WTC11 (cell line): ENCODE measurements around the gene TCAF1. TPM values are rescaled to one million over a fixed set of nuclear protein-coding genes. Genes with fewer than 3 reads are reported as not detected.

Experiments used
- ATAC-seq: fragments of 200-7000 bp; cut with Tn5 transposase; 2 replicates; pipeline ENCODE4 v1.10.0; 2021; ENCODE audit warnings: mild to moderate bottlenecking, moderate library complexity
- CTCF ChIA-PET: fragments of 300-600 bp; sonication (Branson Sonifier 250); formaldehyde crosslinking; loops from one replicate; lab custom pipeline; 2021; ENCODE audit warnings: antibody characterized with exemption; lab: Charles Lee
- POLR2A ChIA-PET: fragments of 350-600 bp; sonication (Branson Sonifier 250); formaldehyde crosslinking; loops from one replicate; lab custom pipeline; 2021; ENCODE audit warnings: antibody characterized with exemption; lab: Charles Lee
- DNase-seq: peaks from one replicate; pipeline ENCODE4 v3.0.0; 2021; ENCODE audit warnings: low spot score
- H3K27ac Mint-ChIP-seq: 2 replicates; pipeline ENCODE4 v1.8.0; 2021; ENCODE audit warnings: mixed read lengths
- H3K27me3 Mint-ChIP-seq: 2 replicates; pipeline ENCODE4 v1.8.0; 2021; ENCODE audit warnings: low read depth, mild to moderate bottlenecking, moderate library complexity, mixed read lengths
- H3K36me3 Mint-ChIP-seq: 2 replicates; pipeline ENCODE4 v1.8.0; 2021; ENCODE audit warnings: mixed read lengths
- H3K4me1 Mint-ChIP-seq: 2 replicates; pipeline ENCODE4 v1.8.0; 2022; ENCODE audit warnings: mixed read lengths
- H3K4me3 Mint-ChIP-seq: 2 replicates; pipeline ENCODE4 v1.8.0; 2021; ENCODE audit warnings: mild to moderate bottlenecking, moderate library complexity, mixed read lengths
- H3K9me3 Mint-ChIP-seq: 2 replicates; pipeline ENCODE4 v1.8.0; 2021; ENCODE audit warnings: mixed read lengths
- EMX1 ChIP-seq: fragments of 250-450 bp; sonication (Bioruptor Pico); IDR thresholded peaks from 2 replicates; pipeline ENCODE4 v1.8.0; 2021; ENCODE audit warnings: mild to moderate bottlenecking
- ESRRA ChIP-seq: sonication (generic); formaldehyde crosslinking; IDR thresholded peaks from 2 replicates; pipeline ENCODE4 v1.8.1; 2022; ENCODE audit warnings: mild to moderate bottlenecking, missing genetic modification reagents, borderline replicate concordance
- FOXJ3 ChIP-seq: sonication (generic); formaldehyde crosslinking; IDR thresholded peaks from 2 replicates; pipeline ENCODE4 v1.9.0; 2021; ENCODE audit warnings: missing genetic modification reagents, mild to moderate bottlenecking, borderline replicate concordance
- GRHL2 ChIP-seq: fragments of 250-450 bp; sonication (Bioruptor Pico); IDR thresholded peaks from 2 replicates; pipeline ENCODE4 v1.8.0; 2022; ENCODE audit warnings: mild to moderate bottlenecking, moderate library complexity; ENCODE audit not compliant: insufficient replicate concordance, severe bottlenecking
- IRF2 ChIP-seq: sonication (generic); formaldehyde crosslinking; IDR thresholded peaks from 2 replicates; pipeline ENCODE4 v1.8.0; 2022; ENCODE audit warnings: low read depth, missing genetic modification reagents, borderline replicate concordance
- JUN ChIP-seq: sonication (generic); formaldehyde crosslinking; IDR thresholded peaks from 2 replicates; pipeline ENCODE4 v1.8.0; 2023; ENCODE audit warnings: mild to moderate bottlenecking, missing genetic modification reagents
- MYBL2 ChIP-seq: sonication (generic); formaldehyde crosslinking; IDR thresholded peaks from 2 replicates; pipeline ENCODE4 v1.8.1; 2023; ENCODE audit warnings: mild to moderate bottlenecking, moderate library complexity, missing genetic modification reagents
- NFATC4 ChIP-seq: fragments of 250-450 bp; sonication (Bioruptor Pico); IDR thresholded peaks from 2 replicates; pipeline ENCODE4 v1.9.0; 2021; ENCODE audit warnings: mild to moderate bottlenecking
- OVOL2 ChIP-seq: fragments of 250-450 bp; sonication (Bioruptor Pico); IDR thresholded peaks from 2 replicates; pipeline ENCODE4 v1.9.0; 2021; ENCODE audit warnings: mild to moderate bottlenecking, borderline replicate concordance
- PRDM15 ChIP-seq: sonication (generic); formaldehyde crosslinking; IDR thresholded peaks from 2 replicates; pipeline ENCODE4 v1.8.0; 2022; ENCODE audit warnings: missing genetic modification reagents
- STAT6 ChIP-seq: sonication (generic); formaldehyde crosslinking; conservative IDR thresholded peaks from 2 replicates; pipeline ENCODE4 v1.8.1; 2023; ENCODE audit warnings: mild to moderate bottlenecking, low read depth, missing genetic modification reagents, moderate library complexity
- ZNF121 ChIP-seq: sonication (generic); formaldehyde crosslinking; IDR thresholded peaks from 2 replicates; pipeline ENCODE4 v1.8.0; 2023; ENCODE audit warnings: missing genetic modification reagents
- ZNF138 ChIP-seq: sonication (generic); formaldehyde crosslinking; conservative IDR thresholded peaks from 2 replicates; pipeline ENCODE4 v1.8.1; 2022; ENCODE audit warnings: mild to moderate bottlenecking, moderate library complexity, missing genetic modification reagents
- ZNF671 ChIP-seq: fragments of 250-450 bp; sonication (Bioruptor Pico); IDR thresholded peaks from 2 replicates; pipeline ENCODE4 v1.8.0; 2021; ENCODE audit warnings: mild to moderate bottlenecking
- total RNA-seq: library from RNA; stranded (reverse); gene quantifications from 3 replicates; pipeline ENCODE4 v1.2.3, GENCODE V29; 2021
- TF ChIP-seq, protein P1 (sequence below): sonication (generic); formaldehyde crosslinking; IDR thresholded peaks from 2 replicates; pipeline ENCODE4 v1.8.1; 2022; ENCODE audit warnings: mild to moderate bottlenecking, moderate library complexity, missing genetic modification reagents
- TF ChIP-seq, protein P2 (sequence below): fragments of 250-450 bp; sonication (Bioruptor Pico); IDR thresholded peaks from 2 replicates; pipeline ENCODE4 v1.9.0; 2021; ENCODE audit warnings: moderate library complexity, mild to moderate bottlenecking, inconsistent platforms, borderline replicate concordance
- TF ChIP-seq, protein P3 (sequence below): sonication (generic); formaldehyde crosslinking; IDR thresholded peaks from 2 replicates; pipeline ENCODE4 v1.8.1; 2023; ENCODE audit warnings: mild to moderate bottlenecking, missing genetic modification reagents, moderate library complexity

TCAF1 gene
- total RNA-seq, 1 experiment from 2014 or later = 52.7 TPM

DNA sequence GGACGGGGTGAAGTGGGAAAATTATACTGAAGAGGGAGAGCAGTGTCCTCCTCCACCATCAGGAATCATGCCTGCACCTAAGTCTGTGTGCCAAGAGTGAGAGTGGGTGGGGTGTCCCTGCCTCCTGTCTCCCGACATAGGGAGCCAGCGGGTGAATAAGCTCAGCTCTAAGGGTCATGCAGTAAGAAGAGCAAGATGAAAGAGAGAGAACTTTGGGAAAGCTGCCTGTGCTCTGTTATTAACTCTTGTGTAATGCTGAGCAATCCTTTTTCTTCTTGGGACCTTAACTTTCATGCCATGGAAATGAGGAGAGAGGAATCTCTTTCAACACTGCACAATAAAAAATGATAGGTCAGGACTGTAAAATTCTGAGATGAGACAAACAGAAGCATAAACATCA is 7.9 kb upstream of the TCAF1 start:
- TF ChIP-seq, protein P1, sequence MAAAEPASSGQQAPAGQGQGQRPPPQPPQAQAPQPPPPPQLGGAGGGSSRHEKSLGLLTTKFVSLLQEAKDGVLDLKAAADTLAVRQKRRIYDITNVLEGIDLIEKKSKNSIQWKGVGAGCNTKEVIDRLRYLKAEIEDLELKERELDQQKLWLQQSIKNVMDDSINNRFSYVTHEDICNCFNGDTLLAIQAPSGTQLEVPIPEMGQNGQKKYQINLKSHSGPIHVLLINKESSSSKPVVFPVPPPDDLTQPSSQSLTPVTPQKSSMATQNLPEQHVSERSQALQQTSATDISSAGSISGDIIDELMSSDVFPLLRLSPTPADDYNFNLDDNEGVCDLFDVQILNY (CRISPR knock-in tag) = no peak
- TF ChIP-seq IRF2 (no peak), GRHL2 (CRISPR knock-in tag) (no peak), FOXJ3 (CRISPR knock-in tag) (no peak), NFATC4 (CRISPR knock-in tag) (no peak), ZNF138 (CRISPR knock-in tag) (no peak), OVOL2 (no peak), PRDM15 (CRISPR knock-in tag) (no peak), STAT6 (CRISPR knock-in tag) (no peak)
- TF ChIP-seq, protein P2, sequence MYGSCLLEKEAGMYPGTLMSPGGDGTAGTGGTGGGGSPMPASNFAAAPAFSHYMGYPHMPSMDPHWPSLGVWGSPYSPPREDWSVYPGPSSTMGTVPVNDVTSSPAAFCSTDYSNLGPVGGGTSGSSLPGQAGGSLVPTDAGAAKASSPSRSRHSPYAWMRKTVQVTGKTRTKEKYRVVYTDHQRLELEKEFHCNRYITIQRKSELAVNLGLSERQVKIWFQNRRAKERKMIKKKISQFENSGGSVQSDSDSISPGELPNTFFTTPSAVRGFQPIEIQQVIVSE (CRISPR knock-in tag) = no peak
- TF ChIP-seq, protein P3, sequence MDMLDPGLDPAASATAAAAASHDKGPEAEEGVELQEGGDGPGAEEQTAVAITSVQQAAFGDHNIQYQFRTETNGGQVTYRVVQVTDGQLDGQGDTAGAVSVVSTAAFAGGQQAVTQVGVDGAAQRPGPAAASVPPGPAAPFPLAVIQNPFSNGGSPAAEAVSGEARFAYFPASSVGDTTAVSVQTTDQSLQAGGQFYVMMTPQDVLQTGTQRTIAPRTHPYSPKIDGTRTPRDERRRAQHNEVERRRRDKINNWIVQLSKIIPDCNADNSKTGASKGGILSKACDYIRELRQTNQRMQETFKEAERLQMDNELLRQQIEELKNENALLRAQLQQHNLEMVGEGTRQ (CRISPR knock-in tag) = no peak
- CTCF ChIA-PET = interaction anchor here (2.5 kb wide), 1 partner anchor 17 kb away, joined by 7 read pairs; no protein-coding TSS in a partner anchor
- Mint-ChIP-seq H3K9me3 (no peaks in the 10 kb centered on the region), H3K36me3 (no peaks in the 10 kb centered on the region), H3K4me1 (peaks cover 24% of the 10 kb centered on the region), H3K27ac (no peak overlapping the region), H3K4me3 (no peak overlapping the region), H3K27me3 (peaks cover 4% of the 10 kb centered on the region; the same call in 1 of the 2 replicates)
- DNase-seq (no peak), ATAC-seq (no peak)
- POLR2A ChIA-PET = interaction anchor here (0.6 kb wide), 1 partner anchor 147 kb away, joined by 6 read pairs; no protein-coding TSS in a partner anchor

DNA sequence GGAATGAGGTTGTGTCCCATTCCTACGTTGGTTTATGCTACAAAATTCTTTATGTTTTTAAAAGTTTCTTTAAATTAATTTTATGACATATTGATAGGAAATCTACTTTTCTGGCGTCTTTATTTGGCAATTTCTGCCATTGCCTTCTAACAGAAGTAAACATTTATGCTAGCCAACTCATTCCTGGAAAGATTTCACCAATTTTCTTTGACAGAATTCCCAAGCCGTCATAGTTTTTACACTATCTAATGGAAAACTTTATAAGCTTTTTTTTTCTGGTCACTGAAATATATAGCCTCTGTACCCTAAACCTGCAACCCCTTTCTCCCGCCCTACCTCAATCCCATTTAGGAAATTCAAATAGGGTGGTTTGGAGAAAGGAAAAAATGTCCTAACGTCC is 6.1 kb upstream of the TCAF1 start:
- DNase-seq = no peak
- POLR2A ChIA-PET = interaction anchor here (0.7 kb wide), 1 partner anchor 26 kb away, joined by 3 read pairs; no protein-coding TSS in a partner anchor
- H3K9me3 Mint-ChIP-seq = peaks cover 5% of the 10 kb centered on the region; the same call in 1 of the 2 replicates
- H3K4me1 Mint-ChIP-seq = peaks cover 41% of the 10 kb centered on the region
- CTCF ChIA-PET = no interaction called here
- peaks cover 4% of the 10 kb centered on the region; the same call in 1 of the 2 replicates for H3K27me3 Mint-ChIP-seq
- no peak overlapping the region for H3K4me3 Mint-ChIP-seq
- TF ChIP-seq ESRRA (CRISPR knock-in tag) = no peak
- TF ChIP-seq EMX1 (CRISPR knock-in tag) = no peak
- TF ChIP-seq ZNF121 (CRISPR knock-in tag) = no peak
- TF ChIP-seq MYBL2 (CRISPR knock-in tag) = no peak
- TF ChIP-seq, protein P1 (CRISPR knock-in tag) = no peak
- TF ChIP-seq JUN (CRISPR knock-in tag) = no peak
- TF ChIP-seq ZNF671 = no peak
- H3K27ac Mint-ChIP-seq = no peak overlapping the region
- no peaks in the 10 kb centered on the region for H3K36me3 Mint-ChIP-seq
- no peak for ATAC-seq
